ENCODE measurements around the gene CCDC78. TPM values are rescaled to one million over a fixed set of nuclear protein-coding genes. Genes with fewer than 3 reads are reported as not detected.

Gene CCDC78
- total RNA-seq, 1 experiment from 2014 or later, result 22.9 TPM

DNA sequence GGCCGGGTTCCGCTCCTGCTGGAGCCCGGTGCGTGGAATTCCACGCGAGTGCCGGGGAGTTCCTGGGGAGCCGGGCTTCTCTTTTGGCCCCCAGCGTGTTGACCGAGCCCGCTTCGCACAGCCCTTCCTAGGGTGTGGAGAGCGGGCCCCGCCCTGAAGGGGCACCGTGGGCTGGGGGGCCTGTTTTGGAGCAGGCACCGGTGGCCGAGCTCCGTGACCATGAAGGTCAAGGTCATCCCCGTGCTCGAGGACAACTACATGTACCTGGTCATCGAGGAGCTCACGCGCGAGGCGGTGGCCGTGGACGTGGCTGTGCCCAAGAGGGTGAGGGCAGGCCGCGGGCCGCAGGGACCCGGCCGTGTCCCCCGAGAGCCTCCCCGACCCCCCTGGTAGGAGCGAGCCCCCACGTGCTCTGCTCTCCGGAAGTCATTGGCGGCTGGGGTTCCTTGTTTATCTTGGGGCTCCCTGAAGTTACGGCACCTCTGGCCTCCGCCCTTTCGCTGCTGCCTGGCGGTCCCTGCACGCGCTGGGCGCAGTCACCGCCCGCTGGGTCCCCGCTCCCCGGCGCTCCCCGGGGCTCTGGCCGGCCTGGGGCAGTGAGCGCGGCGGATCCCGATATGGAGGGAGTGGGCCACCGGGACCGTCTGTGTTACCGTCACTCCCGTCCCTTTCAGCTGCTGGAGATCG is 1.2 kb upstream of the CCDC78 start:
- H2AFZ ChIP-seq (ENCODE audit: low read depth, low read length, poor library complexity, severe bottlenecking), result no peak overlapping the region
- no peaks in the 10 kb centered on the region for H3K36me3 ChIP-seq (ENCODE audit: control insufficient read depth in 1 of 2, insufficient read depth in 2 of 2, low read length in 2 of 2)
- ChIA-PET POLR2A (interaction anchor here (0.8 to 3.5 kb wide), 6 partner anchors 8 to 317 kb away, joined by 3 to 12 read pairs (median 4); partner anchors contain the start of genes CIAO3, METRN and MSLN), CTCF (interaction anchor here (0.9 to 3.0 kb wide), 7 partner anchors 8 to 22 kb away, joined by 3 to 20 read pairs (median 9); partner anchors contain the start of genes CIAO3 and METRN), RAD21 (ENCODE audit: low non-redundant PET in 1 of 2, low total read pairs in 2 of 2, uncharacterized antibody in 2 of 2, unreplicated experiment in 2 of 2) (interaction anchor here in 1 of 2 experiments (0.9 kb wide), 1 partner anchor 11 kb away, joined by 3 read pairs; no protein-coding TSS in a partner anchor)
- no peak for DNase-seq (ENCODE audit: low read depth, low spot score)
- no peaks in the 10 kb centered on the region for H3K9me3 ChIP-seq (ENCODE audit: control insufficient read depth in 1 of 2, insufficient read depth in 1 of 2, low read depth in 1 of 2, low read length in 2 of 2)
- peaks cover 5 to 39% of the 10 kb centered on the region in 2 experiments; a peak in 3 of 4 replicates for H3K4me1 ChIP-seq (ENCODE audit: control insufficient read depth in 1 of 2, insufficient read depth in 2 of 2, low read length in 2 of 2)
- ATAC-seq, result peak; percentile 4
- H4K20me1 ChIP-seq (ENCODE audit: insufficient read depth), result no peaks in the 10 kb centered on the region
- TSS peak; percentile 44 for BruUV-seq (replicated peaks)
- H3K79me2 ChIP-seq (ENCODE audit: insufficient read depth, low read length), result peaks cover 19% of the 10 kb centered on the region; the same call in 1 of the 2 replicates
- H3K9ac ChIP-seq (ENCODE audit: low read length), result peak overlapping the region; percentile 98
- intact Hi-C loops (cut with micrococcal nuclease), result no loop called here
- peak overlapping the region; percentile 99 for H3K4me2 ChIP-seq (ENCODE audit: low read length)
- H3K9me2 ChIP-seq (ENCODE audit: insufficient read depth), result no peaks in the 10 kb centered on the region
- H3K4me3 ChIP-seq (replicated peaks in 1 of 2; ENCODE audit: low read depth in 1 of 2, low read length in 2 of 2), result peak overlapping the region; percentile 80 to 89
- H3K27me3 ChIP-seq (ENCODE audit: insufficient read depth, low read length), result no peaks in the 10 kb centered on the region
- H3K27ac ChIP-seq (ENCODE audit: low read depth, low read length), result peak overlapping the region; percentile 96
- TF ChIP-seq, protein P1, sequence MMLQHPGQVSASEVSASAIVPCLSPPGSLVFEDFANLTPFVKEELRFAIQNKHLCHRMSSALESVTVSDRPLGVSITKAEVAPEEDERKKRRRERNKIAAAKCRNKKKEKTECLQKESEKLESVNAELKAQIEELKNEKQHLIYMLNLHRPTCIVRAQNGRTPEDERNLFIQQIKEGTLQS (IDR thresholded peaks at IDR 0.05), result no peak
- TF ChIP-seq SRF (IDR thresholded peaks at IDR 0.05; ENCODE audit: low read depth) (no peak), ZNF274 (IDR thresholded peaks at IDR 0.05; ENCODE audit: low read depth, low read length) (no peak), ZFX (IDR thresholded peaks at IDR 0.05) (peak; percentile 71; the same call in 1 of the 2 replicates), EZH2 (IDR thresholded peaks at IDR 0.05) (no peak), RAD21 (IDR thresholded peaks at IDR 0.05; ENCODE audit: low read depth) (no peak), SP1 (IDR thresholded peaks at IDR 0.05; ENCODE audit: low read depth) (no peak), JUND (IDR thresholded peaks at IDR 0.05) (no peak), CEBPB (IDR thresholded peaks at IDR 0.05; ENCODE audit: low read depth) (no peak), ELF1 (IDR thresholded peaks at IDR 0.05; ENCODE audit: borderline replicate concordance, low read depth) (no peak), TCF7L2 (IDR thresholded peaks at IDR 0.05; ENCODE audit: borderline replicate concordance, extremely low read depth, insufficient read depth, insufficient read length) (no peak), POLR2AphosphoS5 (IDR thresholded peaks at IDR 0.05; ENCODE audit: low read depth, low read length) (peak; percentile 47; the same call in 1 of the 2 replicates), EZH2phosphoT487 (IDR thresholded peaks at IDR 0.05; ENCODE audit: borderline replicate concordance) (no peak), CBX3 (IDR thresholded peaks at IDR 0.05; ENCODE audit: low read depth) (no peak), SIN3A (IDR thresholded peaks at IDR 0.05; ENCODE audit: low read depth) (no peak), FOSL1 (IDR thresholded peaks at IDR 0.05; ENCODE audit: low read depth) (no peak), EGR1 (IDR thresholded peaks at IDR 0.05; ENCODE audit: low read depth) (no peak)
- TF ChIP-seq, protein P2, sequence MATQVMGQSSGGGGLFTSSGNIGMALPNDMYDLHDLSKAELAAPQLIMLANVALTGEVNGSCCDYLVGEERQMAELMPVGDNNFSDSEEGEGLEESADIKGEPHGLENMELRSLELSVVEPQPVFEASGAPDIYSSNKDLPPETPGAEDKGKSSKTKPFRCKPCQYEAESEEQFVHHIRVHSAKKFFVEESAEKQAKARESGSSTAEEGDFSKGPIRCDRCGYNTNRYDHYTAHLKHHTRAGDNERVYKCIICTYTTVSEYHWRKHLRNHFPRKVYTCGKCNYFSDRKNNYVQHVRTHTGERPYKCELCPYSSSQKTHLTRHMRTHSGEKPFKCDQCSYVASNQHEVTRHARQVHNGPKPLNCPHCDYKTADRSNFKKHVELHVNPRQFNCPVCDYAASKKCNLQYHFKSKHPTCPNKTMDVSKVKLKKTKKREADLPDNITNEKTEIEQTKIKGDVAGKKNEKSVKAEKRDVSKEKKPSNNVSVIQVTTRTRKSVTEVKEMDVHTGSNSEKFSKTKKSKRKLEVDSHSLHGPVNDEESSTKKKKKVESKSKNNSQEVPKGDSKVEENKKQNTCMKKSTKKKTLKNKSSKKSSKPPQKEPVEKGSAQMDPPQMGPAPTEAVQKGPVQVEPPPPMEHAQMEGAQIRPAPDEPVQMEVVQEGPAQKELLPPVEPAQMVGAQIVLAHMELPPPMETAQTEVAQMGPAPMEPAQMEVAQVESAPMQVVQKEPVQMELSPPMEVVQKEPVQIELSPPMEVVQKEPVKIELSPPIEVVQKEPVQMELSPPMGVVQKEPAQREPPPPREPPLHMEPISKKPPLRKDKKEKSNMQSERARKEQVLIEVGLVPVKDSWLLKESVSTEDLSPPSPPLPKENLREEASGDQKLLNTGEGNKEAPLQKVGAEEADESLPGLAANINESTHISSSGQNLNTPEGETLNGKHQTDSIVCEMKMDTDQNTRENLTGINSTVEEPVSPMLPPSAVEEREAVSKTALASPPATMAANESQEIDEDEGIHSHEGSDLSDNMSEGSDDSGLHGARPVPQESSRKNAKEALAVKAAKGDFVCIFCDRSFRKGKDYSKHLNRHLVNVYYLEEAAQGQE (IDR thresholded peaks at IDR 0.05; ENCODE audit: low read depth), result no peak
- TF ChIP-seq, protein P3, sequence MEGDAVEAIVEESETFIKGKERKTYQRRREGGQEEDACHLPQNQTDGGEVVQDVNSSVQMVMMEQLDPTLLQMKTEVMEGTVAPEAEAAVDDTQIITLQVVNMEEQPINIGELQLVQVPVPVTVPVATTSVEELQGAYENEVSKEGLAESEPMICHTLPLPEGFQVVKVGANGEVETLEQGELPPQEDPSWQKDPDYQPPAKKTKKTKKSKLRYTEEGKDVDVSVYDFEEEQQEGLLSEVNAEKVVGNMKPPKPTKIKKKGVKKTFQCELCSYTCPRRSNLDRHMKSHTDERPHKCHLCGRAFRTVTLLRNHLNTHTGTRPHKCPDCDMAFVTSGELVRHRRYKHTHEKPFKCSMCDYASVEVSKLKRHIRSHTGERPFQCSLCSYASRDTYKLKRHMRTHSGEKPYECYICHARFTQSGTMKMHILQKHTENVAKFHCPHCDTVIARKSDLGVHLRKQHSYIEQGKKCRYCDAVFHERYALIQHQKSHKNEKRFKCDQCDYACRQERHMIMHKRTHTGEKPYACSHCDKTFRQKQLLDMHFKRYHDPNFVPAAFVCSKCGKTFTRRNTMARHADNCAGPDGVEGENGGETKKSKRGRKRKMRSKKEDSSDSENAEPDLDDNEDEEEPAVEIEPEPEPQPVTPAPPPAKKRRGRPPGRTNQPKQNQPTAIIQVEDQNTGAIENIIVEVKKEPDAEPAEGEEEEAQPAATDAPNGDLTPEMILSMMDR (IDR thresholded peaks at IDR 0.05 in 2 of 3, conservative IDR thresholded peaks at IDR 0.05 in 1 of 3; ENCODE audit: borderline replicate concordance in 1 of 3, insufficient read depth in 1 of 3, low read depth in 2 of 3, low read length in 2 of 3), result no peak
- TF ChIP-seq, protein P4, sequence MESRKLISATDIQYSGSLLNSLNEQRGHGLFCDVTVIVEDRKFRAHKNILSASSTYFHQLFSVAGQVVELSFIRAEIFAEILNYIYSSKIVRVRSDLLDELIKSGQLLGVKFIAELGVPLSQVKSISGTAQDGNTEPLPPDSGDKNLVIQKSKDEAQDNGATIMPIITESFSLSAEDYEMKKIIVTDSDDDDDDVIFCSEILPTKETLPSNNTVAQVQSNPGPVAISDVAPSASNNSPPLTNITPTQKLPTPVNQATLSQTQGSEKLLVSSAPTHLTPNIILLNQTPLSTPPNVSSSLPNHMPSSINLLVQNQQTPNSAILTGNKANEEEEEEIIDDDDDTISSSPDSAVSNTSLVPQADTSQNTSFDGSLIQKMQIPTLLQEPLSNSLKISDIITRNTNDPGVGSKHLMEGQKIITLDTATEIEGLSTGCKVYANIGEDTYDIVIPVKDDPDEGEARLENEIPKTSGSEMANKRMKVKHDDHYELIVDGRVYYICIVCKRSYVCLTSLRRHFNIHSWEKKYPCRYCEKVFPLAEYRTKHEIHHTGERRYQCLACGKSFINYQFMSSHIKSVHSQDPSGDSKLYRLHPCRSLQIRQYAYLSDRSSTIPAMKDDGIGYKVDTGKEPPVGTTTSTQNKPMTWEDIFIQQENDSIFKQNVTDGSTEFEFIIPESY (IDR thresholded peaks at IDR 0.05; ENCODE audit: extremely low read depth, insufficient replicate concordance, low read length), result no peak

All from HCT116 (cell line).